HG03159 (cell line): Measurements from ENCODE around the gene ZNF624.

ENCODE experiments used
- ATAC-seq: cut with Tn5 transposase; IDR thresholded peaks from one replicate; pipeline ENCODE4 v1.9.1; 2021; ENCODE audit warnings: mild to moderate bottlenecking, moderate library complexity; ENCODE audit not compliant: unreplicated experiment

ZNF624 gene

GRCh38 chr17:16599537-16599936 lies 54.1 kb downstream of the ZNF624 start:
- no peak for ATAC-seq

GRCh38 chr17:16593356-16594102 lies 60.1 kb downstream of the ZNF624 start:
- no peak for ATAC-seq

- ATAC-seq = peak; percentile 84
Measured at GRCh38 chr17:16589097-16589969, 64.3 kb downstream of the ZNF624 start.

- no peak for ATAC-seq
Measured at GRCh38 chr17:16585796-16586195, 67.9 kb downstream of the ZNF624 start.

- ATAC-seq = no peak
Measured at GRCh38 chr17:16584273-16584995, 69.2 kb downstream of the ZNF624 start.

- no peak for ATAC-seq
Measured at GRCh38 chr17:16583781-16584180, 69.9 kb downstream of the ZNF624 start.

- no peak for ATAC-seq
Measured at GRCh38 chr17:16573466-16573865, 80.2 kb downstream of the ZNF624 start.
